Liver (tissue), 9 donors: ENCODE data around the gene TPGS2. TPM values are rescaled to one million over a fixed set of nuclear protein-coding genes. Genes with fewer than 3 reads are reported as not detected.

Experiments used
- DNase-seq: peaks from one replicate; pipeline ENCODE4 v3.0.0-alpha.2; 2017; ENCODE audit warnings: low spot score
- H3K27ac ChIP-seq, 2 donors: one replicate each; pipeline ENCODE4 v1.7.0; 2013; ENCODE audit warnings: inconsistent platforms in 2 of 2, low read length in 2 of 2, control low read depth in 1 of 2, low read depth in 1 of 2, mild to moderate bottlenecking in 1 of 2
- H3K27me3 ChIP-seq, 4 donors: one replicate each; pipeline versions ENCODE4 v1.6.1 to v1.7.0; 2013; ENCODE audit warnings: low read length in 3 of 4, inconsistent platforms in 1 of 4, mild to moderate bottlenecking in 1 of 4, moderate library complexity in 1 of 4; ENCODE audit not compliant: control insufficient read depth in 4 of 4, insufficient read depth in 4 of 4
- H3K36me3 ChIP-seq, 4 donors: one replicate each; pipeline versions ENCODE4 v1.6.1 to v1.7.0; 2013; ENCODE audit warnings: low read length in 3 of 4, mild to moderate bottlenecking in 3 of 4, low read depth in 1 of 4, moderate library complexity in 1 of 4; ENCODE audit not compliant: control insufficient read depth in 4 of 4, insufficient read depth in 3 of 4
- H3K4me1 ChIP-seq, 4 donors: one replicate each; pipeline versions ENCODE4 v1.6.1 to v1.7.0; 2013; ENCODE audit warnings: low read length in 3 of 4, mild to moderate bottlenecking in 3 of 4, moderate library complexity in 1 of 4; ENCODE audit not compliant: control insufficient read depth in 4 of 4, insufficient read depth in 4 of 4
- H3K4me3 ChIP-seq, 3 donors: one replicate each; pipeline versions ENCODE4 v1.6.1 to v1.7.0; 2013; ENCODE audit warnings: low read length in 3 of 3, control low read depth in 1 of 3, low read depth in 1 of 3, mild to moderate bottlenecking in 1 of 3
- H3K9ac ChIP-seq, 2 donors: one replicate each; pipeline ENCODE4 v1.7.0; 2013; ENCODE audit warnings: low read length in 2 of 2, mild to moderate bottlenecking in 2 of 2, moderate library complexity in 2 of 2, control low read depth in 1 of 2, low read depth in 1 of 2
- H3K9me3 ChIP-seq, 4 donors: one replicate each; pipeline versions ENCODE4 v1.6.1 to v1.7.0; 2013; ENCODE audit warnings: low read length in 3 of 4; ENCODE audit not compliant: control insufficient read depth in 4 of 4
- ATF3 ChIP-seq: IDR thresholded peaks from 2 replicates; pipeline ENCODE4 v1.6.1; 2016; ENCODE audit warnings: antibody characterized with exemption
- CTCF ChIP-seq: fragments of 150-350 bp; IDR thresholded peaks from 2 replicates; pipeline ENCODE4 v1.5.1; 2017; ENCODE audit warnings: improper control_type of control experiment, low read depth, low read length; ENCODE audit not compliant: missing input control
- EGR1 ChIP-seq, 2 donors: IDR thresholded peaks; 2 replicates each; pipeline ENCODE4 v1.6.1; 2016 to 2018; ENCODE audit warnings: antibody characterized with exemption in 2 of 2, low read depth in 2 of 2
- FOXA1 ChIP-seq: IDR thresholded peaks from 2 replicates; pipeline ENCODE4 v1.6.1; 2016; ENCODE audit warnings: antibody characterized with exemption
- FOXA2 ChIP-seq: IDR thresholded peaks from 2 replicates; pipeline ENCODE4 v1.6.1; 2016; ENCODE audit warnings: antibody characterized with exemption
- GABPA ChIP-seq, 2 donors: IDR thresholded peaks in 1 of 2; conservative IDR thresholded peaks in 1 of 2; 2 replicates each; pipeline ENCODE4 v1.6.1; 2016; ENCODE audit warnings: antibody characterized with exemption in 2 of 2, mild to moderate bottlenecking in 1 of 2, moderate library complexity in 1 of 2
- HNF4G ChIP-seq: IDR thresholded peaks from 2 replicates; pipeline ENCODE4 v1.6.1; 2016; ENCODE audit warnings: antibody characterized with exemption
- JUND ChIP-seq, 2 donors: IDR thresholded peaks; 2 replicates each; pipeline ENCODE4 v1.6.1; 2016; ENCODE audit warnings: antibody characterized with exemption in 2 of 2
- NR2F2 ChIP-seq: IDR thresholded peaks from 2 replicates; pipeline ENCODE4 v1.6.1; 2016; ENCODE audit warnings: antibody characterized with exemption
- RAD21 ChIP-seq, 2 donors: IDR thresholded peaks; 2 replicates each; pipeline ENCODE4 v1.6.1; 2016; ENCODE audit warnings: antibody characterized with exemption in 2 of 2, mild to moderate bottlenecking in 2 of 2
- RXRA ChIP-seq, 2 donors: IDR thresholded peaks; 2 replicates each; pipeline ENCODE4 v1.6.1; 2017 to 2018; ENCODE audit warnings: antibody characterized with exemption in 2 of 2, mild to moderate bottlenecking in 1 of 2
- SP1 ChIP-seq: IDR thresholded peaks from 2 replicates; pipeline ENCODE4 v1.6.1; 2018; ENCODE audit warnings: antibody characterized with exemption, mild to moderate bottlenecking
- TAF1 ChIP-seq: conservative IDR thresholded peaks from 2 replicates; pipeline ENCODE4 v1.6.1; 2016; ENCODE audit warnings: antibody characterized with exemption, mild to moderate bottlenecking
- YY1 ChIP-seq: IDR thresholded peaks from 2 replicates; pipeline ENCODE4 v1.6.1; 2016; ENCODE audit warnings: antibody characterized with exemption, mild to moderate bottlenecking
- ZBTB33 ChIP-seq: IDR thresholded peaks from 2 replicates; pipeline ENCODE4 v1.6.1; 2016; ENCODE audit warnings: antibody characterized with exemption
- WGBS: extraction: QIAGEN DNeasy Blood & Tissue Kit; methylation state at CpG from one replicate; pipeline ENCODE4 v1.1.7; 2013; 5-methylcytosine and 5-hydroxymethylcytosine counted together
- polyA plus RNA-seq, 2 donors: library from polyadenylated mRNA; stranded (reverse) in 1 of 2; unstranded in 1 of 2; fragments of 200-250 nt in 1 of 2; fragments of >200 nt in 1 of 2; fragmentation: Nextera tagmentation in 1 of 2; extraction: Ambion mirVana in 1 of 2; gene quantifications; one replicate each; pipeline versions ENCODE4 v1.2.1 to v1.2.3, GENCODE V29; 2013 to 2015
- total RNA-seq, 2 donors: library from RNA; depleted of rRNA; stranded (reverse); fragments of >200 nt; gene quantifications; one replicate each; pipeline ENCODE4 v1.2.3, GENCODE V29; 2014
- donor health status: healthy.
- donor health status: healthy.
- donor health status: healthy.
- donor health status: healthy.
- donor health status: healthy.

The TPGS2 gene
- total and polyA plus RNA-seq, 4 donors, result 20.2 to 57.4 (median 21.2) TPM

DNA sequence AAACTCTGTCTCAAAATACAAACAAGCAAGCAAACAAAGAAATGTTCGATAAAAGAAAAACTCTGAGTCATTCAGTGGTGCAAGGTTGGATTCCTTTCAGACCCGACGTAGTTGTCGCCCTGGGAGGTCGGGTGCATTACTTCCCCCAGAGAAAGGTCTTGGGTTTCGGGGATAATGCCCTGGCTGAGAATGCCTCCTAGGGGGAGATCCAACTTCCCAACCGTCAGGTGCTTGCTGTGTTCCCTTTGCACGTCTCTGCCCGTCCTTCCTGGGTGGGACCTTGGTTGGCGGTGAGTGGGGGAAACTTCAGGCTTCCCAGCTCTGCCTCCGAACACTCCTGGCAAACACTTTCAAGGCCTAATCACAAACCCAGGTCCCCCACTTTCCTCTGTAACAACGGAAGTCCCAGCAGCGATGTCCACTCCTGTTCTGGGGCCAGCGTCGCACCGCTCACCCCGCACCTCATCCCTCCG lies 609 bp downstream of the TPGS2 start (continued):
- no peak for TF ChIP-seq CTCF
- no peak for TF ChIP-seq FOXA1
- TF ChIP-seq RAD21 (IDR thresholded peaks at IDR 0.05), result no peak
- TF ChIP-seq RXRA (IDR thresholded peaks at IDR 0.05), result no peak
- TF ChIP-seq ATF3, result no peak

- WGBS, result 98% methylated on average over 3 of the region's 3 CpGs
- Histone ChIP-seq H3K4me1 (peaks cover 2 to 14% (median 12%) of the 10 kb centered on the region in 4 donors), H3K9ac (no peak overlapping the region), H3K9me3 (no peaks in the 10 kb centered on the region), H3K4me3 (no peak overlapping the region), H3K27ac (no peak overlapping the region), H3K36me3 (no peaks in the 10 kb centered on the region), H3K27me3 (no peaks in the 10 kb centered on the region)
- no peak for TF ChIP-seq YY1
- TF ChIP-seq FOXA1, result no peak
- TF ChIP-seq TAF1, result no peak
- TF ChIP-seq GABPA (IDR thresholded peaks at IDR 0.05 in 1 of 2, conservative IDR thresholded peaks at IDR 0.05 in 1 of 2), result no peak
- TF ChIP-seq SP1, result no peak
- TF ChIP-seq ATF3, result no peak
- no peak for TF ChIP-seq EGR1 (IDR thresholded peaks at IDR 0.05; ENCODE audit: low read depth in 2 of 2)
- no peak for TF ChIP-seq JUND (IDR thresholded peaks at IDR 0.05)
- no peak for TF ChIP-seq CTCF
- TF ChIP-seq ZBTB33, result no peak
- TF ChIP-seq RXRA (IDR thresholded peaks at IDR 0.05), result no peak
- no peak for TF ChIP-seq NR2F2
- TF ChIP-seq HNF4G, result no peak
- TF ChIP-seq FOXA2, result no peak
- no peak for DNase-seq
These were observed 2.2 kb downstream of the TPGS2 start for GRCh38 chr18:36826556-36826955.

- no peaks in the 10 kb centered on the region for H3K9me3 ChIP-seq
- TF ChIP-seq TAF1, result no peak
- no peak for TF ChIP-seq RAD21 (IDR thresholded peaks at IDR 0.05)
- no peak for TF ChIP-seq FOXA2
- no peak overlapping the region for H3K27ac ChIP-seq
- no peak overlapping the region for H3K9ac ChIP-seq
- H3K27me3 ChIP-seq, result no peaks in the 10 kb centered on the region
- H3K4me3 ChIP-seq, result no peak overlapping the region
- no peaks in the 10 kb centered on the region for H3K36me3 ChIP-seq
- DNase-seq, result no peak
- peaks cover 2 to 14% (median 12%) of the 10 kb centered on the region in 4 donors for H3K4me1 ChIP-seq
These were observed 3.3 kb downstream of the TPGS2 start for GRCh38 chr18:36825526-36825925.
